ENCODE measurements around the gene THADA.
A peak's percentile ranks its signal among the peaks of the same experiment; 100 is the strongest.
"Not testable (repeated sequence)": the region's sequence is repeated elsewhere in the genome, so short reads cannot be mapped to it uniquely, and the experiment has no call there.

The THADA gene

GRCh38 chr2:43595603-43596412, at the start of gene THADA:
TSS of gene THADA (minus strand) at chr2:43596038. CDS start at chr2:43592392, 3,646 bp downstream.
- intact Hi-C loops (cut with DNase I), result loop anchor here (10.0 kb wide), 1 partner anchor 781 kb away; no protein-coding TSS in a partner anchor
- DNase-seq, result peak; percentile 98 to 100 (median 99)

DNA sequence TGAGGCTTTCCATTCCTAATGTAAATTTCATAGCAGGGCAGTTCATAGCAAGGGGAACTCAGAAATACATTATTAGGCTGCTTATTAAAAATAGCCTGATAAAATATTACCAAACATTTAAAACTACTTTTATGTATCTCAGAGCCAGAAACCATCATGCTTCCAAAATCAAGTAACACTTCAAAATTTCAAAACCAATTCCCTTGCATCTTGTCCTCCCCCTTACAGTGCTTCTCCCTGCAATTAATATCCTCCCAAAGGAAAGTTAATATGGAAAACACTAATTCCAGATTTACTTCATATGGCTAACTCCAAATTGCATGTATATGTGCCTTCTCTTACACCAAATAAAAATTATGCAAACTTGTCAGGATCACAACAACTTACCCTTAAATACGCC, 47.8 kb upstream of the THADA start:
- intact Hi-C loops (cut with DNase I), result no loop called here
- DNase-seq, result no peak

DNA sequence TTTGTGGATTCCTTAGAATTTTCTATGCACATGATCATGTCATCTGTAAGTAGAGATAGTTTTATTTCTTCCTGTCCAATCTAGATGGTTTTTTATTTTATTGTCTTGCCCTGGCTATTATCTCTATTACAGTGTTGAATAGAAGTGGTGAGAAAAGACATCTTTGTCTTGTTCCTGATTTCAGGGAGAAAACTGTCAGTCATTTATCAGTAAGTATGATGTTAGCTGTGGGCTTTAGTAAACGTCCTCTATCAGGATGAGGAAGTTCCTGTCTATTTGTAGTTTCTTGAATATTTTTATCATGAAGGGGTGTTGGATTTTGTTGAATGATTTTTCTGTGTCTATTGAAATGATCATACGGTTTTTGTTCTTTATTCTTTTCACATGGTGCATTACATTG, 46.5 kb upstream of the THADA start:
- DNase-seq, result no peak
- intact Hi-C loops (cut with DNase I), result no loop called here

DNA sequence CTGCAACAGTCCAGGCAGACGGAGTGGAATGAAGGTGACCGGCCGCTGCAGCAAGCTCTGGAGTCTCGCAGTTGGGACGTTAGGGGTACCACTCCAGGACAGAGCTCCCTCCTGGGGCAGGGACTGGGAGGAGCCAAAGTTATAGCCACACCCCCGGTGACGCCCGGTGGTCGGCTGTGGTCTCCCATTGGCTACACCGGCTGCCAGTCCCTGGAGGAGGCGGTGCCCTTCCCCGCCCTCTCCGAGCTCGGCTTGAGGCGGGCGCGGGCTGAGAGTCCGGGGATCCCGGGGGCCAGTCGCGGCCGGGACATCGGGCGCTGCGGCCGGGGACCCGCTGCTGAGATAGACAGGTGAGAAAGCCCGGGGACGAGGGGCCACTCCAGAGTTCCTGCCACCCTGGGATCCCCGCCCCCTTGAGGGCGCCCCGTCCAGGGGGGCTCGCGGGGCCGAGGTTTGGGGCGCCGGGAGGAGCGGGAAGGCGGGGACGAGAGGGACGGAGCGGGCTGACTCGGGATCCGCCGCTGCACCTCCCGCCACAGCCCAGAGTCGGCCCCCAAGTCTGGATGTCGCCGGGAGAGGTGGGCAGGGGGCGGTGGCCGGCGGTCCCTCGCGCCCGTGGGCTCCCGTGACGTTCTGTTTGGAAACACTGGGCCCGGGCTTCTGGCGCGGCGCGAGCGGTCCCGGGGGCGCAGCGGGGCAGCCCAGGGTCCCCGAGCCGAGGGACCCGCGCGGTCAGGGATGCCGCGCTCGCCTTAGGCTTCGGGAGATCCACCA, 41.4 kb upstream of the THADA start, which contains the start of gene PLEKHH2:
Gene PLEKHH2, plus strand, starts transcription at position 231 of the 774 bp plus-strand sequence. CDS start 7,414 bp downstream, outside the sequence.
- intact Hi-C loops (cut with DNase I), result no loop called here
- DNase-seq, result peak; percentile 66 to 94 (median 89)

GRCh38 chr2:43636621-43637020, 40.8 kb upstream of the THADA start:
- intact Hi-C loops (cut with DNase I), result no loop called here

GRCh38 chr2:43636153-43636552, 40.3 kb upstream of the THADA start:
- intact Hi-C loops (cut with DNase I); DNase-seq: not testable (repeated sequence)

More at GRCh38 chr2:43636621-43637020, 40.8 kb upstream of the THADA start:
- DNase-seq, result no peak

DNA sequence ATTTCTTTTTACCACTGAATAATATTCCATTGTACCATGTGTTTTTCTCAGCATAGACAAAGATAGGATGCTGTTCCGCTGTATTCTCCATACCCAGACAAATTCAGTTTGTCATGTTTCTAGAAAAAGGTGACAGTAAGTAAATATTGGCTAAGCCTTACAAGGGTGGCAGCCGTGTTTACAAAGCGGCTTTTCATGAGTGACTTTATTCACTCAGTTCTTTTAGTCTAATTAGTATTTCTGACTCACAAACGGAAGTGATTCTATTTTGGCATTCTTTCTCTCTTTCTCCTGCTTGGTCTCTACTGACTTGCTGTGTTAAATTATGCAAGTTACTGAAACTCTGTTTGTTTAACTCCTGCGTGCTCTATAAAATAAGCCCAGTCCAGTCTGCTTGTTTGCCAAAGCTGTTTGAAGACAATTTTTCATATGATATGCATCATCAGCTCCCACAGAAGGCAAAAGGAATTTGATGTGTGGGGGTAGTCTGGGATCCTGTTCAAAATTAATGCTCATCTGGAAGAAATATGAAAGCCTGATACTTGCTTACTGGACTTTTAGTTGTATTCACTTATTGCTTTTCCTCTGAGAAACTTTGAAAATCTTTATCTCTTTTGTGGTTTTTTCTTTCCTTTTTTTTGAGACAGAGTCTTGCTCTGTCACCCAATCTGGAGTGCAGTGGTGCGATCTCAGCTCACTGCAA, 38.9 kb upstream of the THADA start:
- DNase-seq, result no peak
- intact Hi-C loops (cut with DNase I), result no loop called here

DNA sequence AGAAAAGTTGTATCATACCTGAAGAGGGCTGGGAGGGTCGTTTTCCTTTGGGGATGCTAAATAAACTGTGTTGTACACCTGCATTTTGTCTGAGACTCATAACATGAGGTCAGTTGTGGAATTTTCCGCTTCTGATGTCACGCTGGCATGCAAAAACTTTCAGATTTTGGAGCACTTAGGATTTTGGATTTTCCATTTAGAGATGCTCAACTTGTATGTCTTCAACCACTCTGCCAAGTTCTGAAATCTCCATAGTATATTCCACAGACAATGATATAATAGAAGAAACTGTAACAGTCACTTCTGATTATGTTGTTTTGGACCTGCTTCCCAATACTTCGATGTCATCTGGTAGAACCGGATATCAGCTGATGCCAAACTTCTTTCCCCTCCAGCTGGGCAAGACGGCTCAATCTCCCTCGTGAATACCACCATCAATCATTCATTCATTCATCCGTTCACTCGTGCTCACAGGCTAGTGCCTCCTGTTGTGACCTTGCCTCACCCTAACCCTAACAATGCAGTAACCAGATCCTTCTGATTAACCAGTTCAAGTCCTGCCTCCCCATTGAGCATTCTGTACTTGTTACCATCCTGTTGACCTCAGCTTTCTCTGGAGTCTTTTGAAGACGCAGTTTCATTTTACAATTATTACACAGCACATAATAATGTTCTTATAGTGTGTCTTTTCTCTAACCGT, 35.9 kb upstream of the THADA start:
- intact Hi-C loops (cut with DNase I), result no loop called here
- no peak for DNase-seq

DNA sequence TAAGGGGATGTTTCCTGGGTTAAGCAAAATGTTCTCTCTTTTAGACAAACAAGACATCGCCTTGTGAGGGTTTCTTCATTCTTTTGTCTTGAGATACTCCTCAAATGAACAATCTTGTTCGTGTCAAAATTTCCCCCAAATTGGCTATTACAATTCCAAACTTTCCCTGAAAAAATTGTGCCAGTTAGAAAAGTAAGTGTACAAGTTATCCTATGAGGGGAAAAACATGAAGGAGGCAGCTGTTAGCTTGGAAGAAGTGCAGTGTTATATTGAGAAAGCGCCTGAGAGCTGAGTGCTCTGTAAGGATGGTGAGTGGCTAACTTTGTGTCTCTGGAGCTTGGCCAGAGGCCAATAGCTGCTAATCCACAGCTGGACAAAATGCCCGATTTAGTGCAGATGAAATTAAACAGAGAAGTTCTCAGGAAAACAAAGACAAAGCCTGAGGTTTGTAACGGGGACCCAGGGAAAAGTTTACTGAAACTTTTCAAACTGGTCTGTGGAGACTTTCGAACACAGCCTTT, 27.2 kb upstream of the THADA start:
- intact Hi-C loops (cut with DNase I), result no loop called here
- DNase-seq, result peak in 8 of 42 donors; percentile 8 to 50 (median 31)

DNA sequence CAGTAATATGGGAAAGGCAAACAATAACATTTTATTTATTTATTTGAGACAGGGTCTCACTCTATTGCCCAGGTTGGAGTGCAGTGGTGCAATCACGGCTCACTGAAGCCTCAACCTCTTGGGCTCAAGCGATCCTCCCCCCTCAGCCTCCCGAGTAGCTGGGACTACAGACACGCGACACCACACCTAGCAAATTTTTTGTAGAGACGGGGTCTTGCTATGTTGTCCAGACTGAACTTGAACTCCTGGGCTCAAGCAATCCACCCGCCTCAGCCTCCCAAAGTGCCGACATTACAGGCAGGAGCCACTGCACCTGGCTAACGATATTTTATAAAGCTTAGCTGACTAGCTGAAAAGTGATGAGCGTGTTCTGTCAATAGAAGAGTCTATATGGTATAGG, 23.7 kb upstream of the THADA start:
- intact Hi-C loops (cut with DNase I), result no loop called here

DNA sequence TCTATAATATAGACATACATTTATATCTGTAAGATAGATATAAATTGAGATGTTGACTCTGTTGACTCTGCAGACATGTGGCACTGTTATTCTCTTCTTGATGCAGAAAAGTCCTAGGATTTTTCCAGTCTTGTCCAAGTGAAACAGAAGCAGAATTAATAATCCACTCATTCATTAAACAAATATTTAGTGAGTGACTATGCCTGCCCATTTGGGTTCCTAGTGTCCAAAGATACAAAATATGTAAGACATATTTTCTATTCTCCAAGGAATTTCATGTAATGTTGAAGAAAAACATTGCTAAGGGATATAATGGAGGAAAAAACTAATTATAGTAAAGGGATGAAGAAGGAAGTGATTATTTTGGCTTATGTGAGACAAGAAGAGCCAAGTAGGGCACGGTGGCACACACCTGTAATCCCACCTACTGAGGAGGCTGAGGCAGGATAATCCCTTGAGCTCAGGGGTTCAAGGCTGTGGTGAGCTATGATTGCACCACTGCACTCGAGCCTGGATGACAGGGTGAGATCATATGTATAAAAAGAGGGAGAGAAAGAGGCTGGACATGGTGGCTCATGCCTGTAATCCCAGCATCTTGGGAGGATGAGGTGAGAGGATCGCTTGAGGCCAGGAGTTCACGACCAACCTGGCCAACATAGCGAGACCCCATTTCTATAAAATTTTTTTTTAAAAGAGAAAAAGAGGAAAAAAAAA, 21.3 kb upstream of the THADA start:
- no peak for DNase-seq
- intact Hi-C loops (cut with DNase I), result no loop called here

More for the DNA sequence above, 23.7 kb upstream of the THADA start:
- no peak for DNase-seq

GRCh38 chr2:43612944-43613343, 17.1 kb upstream of the THADA start:
- no peak for DNase-seq
- intact Hi-C loops (cut with DNase I), result no loop called here

DNA sequence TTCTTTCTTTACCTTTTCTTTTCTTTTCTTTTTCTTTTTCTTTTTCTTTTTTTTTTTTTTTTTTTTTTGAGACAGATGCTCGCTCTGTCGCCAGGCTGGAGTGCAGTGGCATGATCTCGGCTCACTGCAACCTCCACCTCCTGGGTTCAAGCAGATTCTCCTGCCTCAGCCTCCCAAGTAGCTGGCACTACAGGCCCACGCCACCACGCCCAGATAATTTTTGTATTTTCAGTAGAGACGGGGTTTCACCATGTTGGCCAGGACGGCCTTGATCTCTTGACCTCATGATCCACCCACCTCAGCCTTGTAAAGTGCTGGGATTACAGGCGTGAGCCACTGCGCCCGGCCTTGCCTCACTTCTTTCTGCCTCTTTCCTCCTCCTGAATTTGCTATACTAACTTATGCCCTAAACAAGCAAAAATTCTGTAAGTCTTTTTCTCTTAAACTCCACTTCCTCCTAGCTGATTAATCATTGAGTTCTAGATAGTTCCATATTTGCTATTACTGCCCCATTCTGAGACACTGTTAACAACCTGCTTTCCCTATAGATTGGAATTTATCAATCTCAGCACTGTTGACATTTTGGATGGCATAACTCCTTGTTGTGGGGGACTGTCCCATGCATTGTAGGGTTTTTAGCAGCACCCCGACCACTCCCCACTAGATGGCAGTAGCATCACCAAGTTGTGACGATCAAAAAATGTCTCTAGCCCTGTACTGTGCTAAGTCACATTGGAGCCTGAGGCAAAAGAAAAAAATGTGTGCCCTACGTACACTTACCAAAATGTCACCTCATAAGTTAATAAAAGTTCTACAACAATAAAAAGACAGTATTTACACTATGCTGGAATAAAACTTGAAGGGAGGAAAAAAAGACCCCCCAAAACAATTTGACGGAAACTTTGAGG, 16.4 kb upstream of the THADA start:
- intact Hi-C loops (cut with DNase I), result no loop called here
- peak; percentile 26 to 89 (median 76) for DNase-seq

- no peak for DNase-seq
- intact Hi-C loops (cut with DNase I), result no loop called here
These were observed 14.5 kb upstream of the THADA start for GRCh38 chr2:43610361-43610760.

DNA sequence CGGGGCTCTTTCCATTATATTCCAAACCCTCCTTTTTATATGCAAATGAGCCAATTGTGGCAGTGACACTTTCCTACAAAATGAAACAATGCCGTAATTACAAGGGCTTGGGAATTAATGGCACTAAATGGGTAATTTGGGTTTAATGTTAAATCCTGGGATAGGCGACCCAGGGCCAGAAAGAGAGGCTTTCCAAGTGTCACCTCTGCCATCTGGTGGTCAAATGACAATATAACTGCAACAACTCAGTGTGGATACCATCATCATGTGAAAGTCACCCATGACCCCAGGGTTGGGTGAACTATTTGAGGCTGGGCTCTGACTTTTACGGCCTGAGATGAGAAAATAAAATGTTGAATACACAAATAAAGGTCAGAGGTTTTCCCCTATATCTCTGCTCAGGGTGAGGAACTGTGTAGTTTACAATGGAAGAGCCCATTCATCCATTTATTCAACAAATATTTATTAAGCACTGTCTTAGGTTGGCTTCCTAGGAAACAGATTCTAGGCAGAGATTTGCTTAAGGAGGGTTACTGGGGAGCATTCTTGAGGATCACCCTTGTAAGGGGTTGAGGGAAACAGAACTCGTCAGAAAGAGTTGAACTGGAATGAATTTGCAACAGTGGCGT, 13.6 kb upstream of the THADA start:
- peak in 29 of 42 donors; percentile 8 to 80 (median 51) for DNase-seq
- intact Hi-C loops (cut with DNase I), result no loop called here

- no peak for DNase-seq
- intact Hi-C loops (cut with DNase I), result no loop called here
These were observed 10.0 kb upstream of the THADA start for GRCh38 chr2:43605851-43606250.

Measured in head of caudate nucleus (tissue), 42 donors.